ENCODE results near the gene PSMB7. TPM values are rescaled to one million over a fixed set of nuclear protein-coding genes. Genes with fewer than 3 reads are reported as not detected.

PSMB7 gene
- total RNA-seq, 4 donors from 2014 or later = 125 to 226 (median 176) TPM

DNA sequence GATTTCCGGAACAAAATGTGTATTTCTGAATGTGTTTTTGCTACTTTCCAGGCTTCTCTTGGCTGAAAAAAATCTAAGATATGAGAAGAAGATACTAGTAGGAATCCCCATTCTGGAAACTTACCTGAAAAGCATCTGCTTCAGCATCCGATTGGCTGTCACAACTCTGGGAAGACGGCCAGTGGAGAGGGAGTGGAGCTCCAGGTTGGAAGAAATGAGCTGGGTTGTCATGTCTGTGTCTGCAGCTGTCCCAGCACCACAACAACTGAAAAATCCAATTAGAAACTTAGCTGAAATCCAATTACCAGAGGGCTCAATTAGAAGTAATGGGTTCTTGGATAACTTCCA is 3.0 kb downstream of the PSMB7 start:
- no peak for DNase-seq (ENCODE audit: low spot score in 2 of 2)
- WGBS = 81% methylated on average over 3 of the region's 3 CpGs
- peaks cover 12% of the 10 kb centered on the region for H3K4me1 ChIP-seq
- no peaks in the 10 kb centered on the region for H3K27me3 ChIP-seq
- no peaks in the 10 kb centered on the region for H3K9me3 ChIP-seq
- H3K27ac ChIP-seq = no peak overlapping the region
- no peak overlapping the region for H3K4me3 ChIP-seq
- TF ChIP-seq, protein P1, sequence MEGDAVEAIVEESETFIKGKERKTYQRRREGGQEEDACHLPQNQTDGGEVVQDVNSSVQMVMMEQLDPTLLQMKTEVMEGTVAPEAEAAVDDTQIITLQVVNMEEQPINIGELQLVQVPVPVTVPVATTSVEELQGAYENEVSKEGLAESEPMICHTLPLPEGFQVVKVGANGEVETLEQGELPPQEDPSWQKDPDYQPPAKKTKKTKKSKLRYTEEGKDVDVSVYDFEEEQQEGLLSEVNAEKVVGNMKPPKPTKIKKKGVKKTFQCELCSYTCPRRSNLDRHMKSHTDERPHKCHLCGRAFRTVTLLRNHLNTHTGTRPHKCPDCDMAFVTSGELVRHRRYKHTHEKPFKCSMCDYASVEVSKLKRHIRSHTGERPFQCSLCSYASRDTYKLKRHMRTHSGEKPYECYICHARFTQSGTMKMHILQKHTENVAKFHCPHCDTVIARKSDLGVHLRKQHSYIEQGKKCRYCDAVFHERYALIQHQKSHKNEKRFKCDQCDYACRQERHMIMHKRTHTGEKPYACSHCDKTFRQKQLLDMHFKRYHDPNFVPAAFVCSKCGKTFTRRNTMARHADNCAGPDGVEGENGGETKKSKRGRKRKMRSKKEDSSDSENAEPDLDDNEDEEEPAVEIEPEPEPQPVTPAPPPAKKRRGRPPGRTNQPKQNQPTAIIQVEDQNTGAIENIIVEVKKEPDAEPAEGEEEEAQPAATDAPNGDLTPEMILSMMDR (IDR thresholded peaks at IDR 0.05) = no peak
- TF ChIP-seq POLR2A (IDR thresholded peaks at IDR 0.05) (no peak), EP300 (IDR thresholded peaks at IDR 0.05) (no peak), POLR2AphosphoS5 (IDR thresholded peaks at IDR 0.05) (no peak)
- H3K36me3 ChIP-seq = peaks cover 56% of the 10 kb centered on the region

DNA sequence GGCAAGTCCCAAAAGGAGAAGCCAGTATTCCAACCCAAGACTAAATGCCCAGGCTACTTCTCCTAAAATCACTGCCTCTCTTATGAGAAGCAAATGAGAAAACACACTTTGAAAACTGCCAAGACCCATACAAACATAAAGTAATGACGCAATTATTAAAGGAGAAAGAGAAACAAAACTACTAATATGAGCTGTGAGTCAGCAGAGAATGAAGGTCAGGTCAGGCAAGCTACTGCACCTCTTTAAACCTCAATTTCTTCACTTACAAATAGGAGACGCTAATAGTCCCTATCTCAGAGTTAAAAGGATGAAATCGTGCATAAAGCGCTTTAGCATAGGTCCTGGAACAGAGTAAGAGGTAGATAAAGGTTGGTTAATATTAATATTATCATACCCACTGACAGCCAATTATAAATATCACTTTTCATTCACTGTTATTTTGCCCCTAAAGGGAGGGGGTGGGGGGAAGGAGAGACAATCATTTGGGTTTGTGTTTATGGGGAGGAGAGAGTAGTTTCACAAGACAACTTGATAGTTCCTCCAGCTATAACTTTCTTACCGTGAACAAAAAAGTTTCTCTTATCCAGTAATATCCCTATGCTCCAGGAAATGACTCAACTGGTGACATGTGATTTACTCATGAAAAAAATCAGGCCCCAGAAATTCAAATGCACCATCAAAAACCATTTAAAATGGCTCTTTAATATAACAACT is 3.6 kb downstream of the PSMB7 start:
- H3K4me1 ChIP-seq = peaks cover 12% of the 10 kb centered on the region
- no peaks in the 10 kb centered on the region for H3K27me3 ChIP-seq
- TF ChIP-seq, protein P1 (IDR thresholded peaks at IDR 0.05) = no peak
- TF ChIP-seq EP300 (IDR thresholded peaks at IDR 0.05) (no peak), POLR2AphosphoS5 (IDR thresholded peaks at IDR 0.05) (no peak)
- H3K27ac ChIP-seq = no peak overlapping the region
- WGBS = 75% methylated on average over 5 of the region's 5 CpGs
- peaks cover 60% of the 10 kb centered on the region for H3K36me3 ChIP-seq
- H3K4me3 ChIP-seq = no peak overlapping the region
- DNase-seq (ENCODE audit: low spot score in 2 of 2) = no peak
- H3K9me3 ChIP-seq = no peaks in the 10 kb centered on the region

DNA sequence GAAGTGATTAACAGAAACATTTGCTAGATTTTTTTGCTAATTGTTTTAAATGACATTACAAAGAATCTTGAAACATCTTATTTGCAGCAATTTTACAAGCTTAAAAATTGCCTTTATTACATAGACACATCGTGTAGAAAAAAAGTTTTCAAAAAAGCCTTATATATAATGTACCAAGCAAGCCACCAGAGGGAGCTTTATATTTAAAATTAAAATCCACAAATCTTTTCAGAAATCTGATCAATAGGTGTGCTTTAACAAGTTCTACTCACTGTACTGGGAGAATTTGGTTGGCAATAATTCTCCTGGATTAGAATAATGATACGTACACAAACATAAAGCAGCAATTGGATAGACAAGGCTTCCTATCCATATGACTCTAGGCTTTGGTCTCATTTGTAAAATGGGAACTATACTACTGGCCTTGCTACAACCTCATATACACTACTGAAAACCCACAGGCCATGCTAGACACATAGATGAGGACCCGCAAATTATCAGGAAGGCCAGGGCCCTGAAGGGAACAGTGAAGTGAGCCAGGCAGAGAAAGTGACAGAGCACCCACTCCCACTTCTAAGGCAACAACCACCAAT is 4.8 kb downstream of the PSMB7 start:
- peaks cover 70% of the 10 kb centered on the region for H3K36me3 ChIP-seq
- TF ChIP-seq, protein P1 (IDR thresholded peaks at IDR 0.05) = no peak
- DNase-seq (ENCODE audit: low spot score in 2 of 2) = no peak
- WGBS = 55% methylated on average over 3 of the region's 3 CpGs
- H3K4me1 ChIP-seq = peaks cover 12% of the 10 kb centered on the region
- no peaks in the 10 kb centered on the region for H3K9me3 ChIP-seq
- no peak overlapping the region for H3K4me3 ChIP-seq
- H3K27ac ChIP-seq = no peak overlapping the region
- H3K27me3 ChIP-seq = no peaks in the 10 kb centered on the region

DNA sequence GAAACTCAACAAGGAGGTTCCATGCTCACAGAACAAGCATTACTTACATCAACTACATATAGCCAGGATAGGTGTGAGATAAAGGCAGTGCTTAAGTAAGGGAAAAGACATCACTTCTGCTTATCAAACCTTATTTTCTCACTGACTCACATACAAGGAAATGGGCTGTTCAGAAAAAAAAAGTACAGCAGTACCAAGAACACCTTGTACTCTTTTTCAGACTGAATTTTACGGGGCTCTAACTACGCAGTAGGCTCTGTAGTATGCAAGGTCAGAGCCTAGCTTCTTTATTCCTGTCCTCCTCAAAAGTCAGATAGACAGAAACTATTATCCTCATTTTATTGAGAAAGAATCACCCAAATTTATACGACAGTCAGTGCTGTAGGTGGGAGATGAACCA is 5.8 kb downstream of the PSMB7 start:
- H3K27ac ChIP-seq = no peak overlapping the region
- no peak for DNase-seq (ENCODE audit: low spot score in 2 of 2)
- H3K27me3 ChIP-seq = no peaks in the 10 kb centered on the region
- peaks cover 7% of the 10 kb centered on the region for H3K4me1 ChIP-seq
- H3K36me3 ChIP-seq = peaks cover 80% of the 10 kb centered on the region
- no peaks in the 10 kb centered on the region for H3K9me3 ChIP-seq
- WGBS = 95% methylated on average over 3 of the region's 3 CpGs
- TF ChIP-seq, protein P1 (IDR thresholded peaks at IDR 0.05) = no peak
- TF ChIP-seq POLR2A (IDR thresholded peaks at IDR 0.05) = no peak
- TF ChIP-seq POLR2AphosphoS5 (IDR thresholded peaks at IDR 0.05) = no peak
- no peak for TF ChIP-seq EP300 (IDR thresholded peaks at IDR 0.05)
- H3K4me3 ChIP-seq = no peak overlapping the region

DNA sequence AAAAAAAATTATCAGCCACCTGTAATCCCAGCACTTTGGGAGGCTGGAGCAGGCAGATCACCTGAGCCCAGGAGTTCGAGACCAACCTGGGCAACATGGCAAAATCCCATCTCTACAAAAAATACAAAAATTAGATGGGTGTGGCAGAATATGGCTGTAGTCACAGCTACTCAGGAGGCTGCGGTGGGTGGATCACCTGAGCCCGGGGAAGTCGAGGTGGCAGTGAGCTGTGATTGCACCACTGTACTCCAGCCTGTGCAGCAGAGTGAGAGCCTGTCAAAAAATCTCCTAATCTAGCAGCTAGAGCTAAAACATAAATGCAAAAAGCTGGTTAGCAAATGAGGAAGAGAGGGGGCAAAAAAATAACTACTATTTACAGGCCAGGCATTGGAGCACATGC is 12.0 kb downstream of the PSMB7 start:
- Histone ChIP-seq H3K36me3 (peaks cover 78% of the 10 kb centered on the region), H3K4me3 (no peak overlapping the region), H3K4me1 (peaks cover 18% of the 10 kb centered on the region), H3K27me3 (no peaks in the 10 kb centered on the region), H3K27ac (no peak overlapping the region), H3K9me3 (no peaks in the 10 kb centered on the region)
- 97% methylated on average over 4 of the region's 4 CpGs for WGBS
- no peak for DNase-seq (ENCODE audit: low spot score in 2 of 2)
- TF ChIP-seq, protein P1 (IDR thresholded peaks at IDR 0.05) = no peak
- TF ChIP-seq POLR2AphosphoS5 (IDR thresholded peaks at IDR 0.05) (no peak), EP300 (IDR thresholded peaks at IDR 0.05) (no peak), POLR2A (IDR thresholded peaks at IDR 0.05) (no peak)
